Gastroesophageal sphincter (tissue), 4 donors: ENCODE measurements around the gene TMEM248. TPM values are rescaled to one million over a fixed set of nuclear protein-coding genes. Genes with fewer than 3 reads are reported as not detected.
"Not testable (repeated sequence)": the region's sequence is repeated elsewhere in the genome, so short reads cannot be mapped to it uniquely, and the experiment has no call there.

Experiments
- ATAC-seq: fragments of 150-250 bp; one replicate; pipeline ENCODE4 v1.9.1; 2016; ENCODE audit warnings: mild to moderate bottlenecking, moderate library complexity
- H3K27ac ChIP-seq, 4 donors: fragments of 200-600 bp; sonication (generic) in 3 of 4; 1 replicate in 3 of 4; 2 replicates in 1 of 4; pipeline ENCODE4 v1.5.1; 2016 to 2019
- H3K27me3 ChIP-seq: fragments of 200-600 bp; sonication (generic); one replicate; pipeline ENCODE4 v1.5.1; 2019
- H3K36me3 ChIP-seq, 2 donors: fragments of 200-600 bp; sonication (generic); one replicate each; pipeline ENCODE4 v1.5.1; 2019; ENCODE audit warnings: control low read depth in 1 of 2
- H3K4me1 ChIP-seq, 3 donors: fragments of 200-600 bp; sonication (generic); 1 replicate in 2 of 3; 2 replicates in 1 of 3; pipeline ENCODE4 v1.5.1; 2016 to 2019; ENCODE audit warnings: control low read depth in 2 of 3
- H3K4me3 ChIP-seq, 2 donors: fragments of 200-600 bp; sonication (generic); one replicate each; pipeline ENCODE4 v1.5.1; 2019; ENCODE audit warnings: mild to moderate bottlenecking in 1 of 2, moderate library complexity in 1 of 2
- H3K9me3 ChIP-seq, 3 donors: fragments of 200-600 bp; sonication (generic); one replicate each; pipeline ENCODE4 v1.5.1; 2017 to 2019; ENCODE audit warnings: control low read depth in 2 of 3
- EP300 ChIP-seq: sonication (generic); formaldehyde crosslinking; IDR thresholded peaks from one replicate; pipeline ENCODE4 v1.6.1; 2017; ENCODE audit warnings: antibody characterized with exemption, mild to moderate bottlenecking
- POLR2A ChIP-seq, 2 donors: fragments of 450-650 bp; IDR thresholded peaks; one replicate each; pipeline ENCODE4 v1.6.1; 2017; ENCODE audit warnings: antibody characterized with exemption in 2 of 2, mild to moderate bottlenecking in 2 of 2, moderate library complexity in 1 of 2
- POLR2AphosphoS5 ChIP-seq: sonication (generic); formaldehyde crosslinking; IDR thresholded peaks from one replicate; pipeline ENCODE4 v1.6.1; 2017; ENCODE audit warnings: antibody characterized with exemption
- WGBS, 2 donors: methylation state at CpG; one replicate each; pipeline ENCODE4 v1.1.5; 2018; ENCODE audit warnings: low coverage in 1 of 2; 5-methylcytosine and 5-hydroxymethylcytosine counted together
- total RNA-seq, 4 donors: library from RNA; depleted of rRNA; stranded (reverse); fragments of >200 nt; gene quantifications; one replicate each; pipeline ENCODE4 v1.1.0, GENCODE V29; 2016
- TF ChIP-seq, protein P1 (sequence below), 4 experiments: fragments of 200-600 bp in 2 of 4; fragments of 450-650 bp in 2 of 4; sonication (generic) in 1 of 4; IDR thresholded peaks; one replicate each; pipeline ENCODE4 v1.5.1; 2017 to 2019; ENCODE audit warnings: antibody characterized with exemption in 4 of 4, mild to moderate bottlenecking in 2 of 4, moderate library complexity in 2 of 4

The TMEM248 gene
- total RNA-seq, 4 donors from 2014 or later = 106 to 118 (median 111) TPM

DNA sequence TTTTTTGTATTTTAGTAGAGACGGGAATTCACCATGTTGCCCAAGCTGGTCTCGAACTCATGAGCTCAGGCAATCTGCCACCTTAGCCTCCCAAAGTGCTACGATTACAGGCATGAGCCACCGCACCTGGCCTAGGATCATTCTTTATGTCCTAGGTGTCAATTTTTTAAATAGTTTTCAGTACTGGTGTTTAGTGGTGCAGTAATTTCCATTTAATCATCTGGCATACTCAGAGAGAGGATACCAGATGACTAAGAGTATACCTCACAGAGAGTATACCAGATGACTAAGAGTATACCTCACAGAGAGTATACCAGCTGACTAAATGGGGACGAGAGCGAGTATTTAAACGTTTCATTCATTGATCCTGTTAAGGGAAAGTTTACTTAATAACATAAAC is 37.3 kb upstream of the TMEM248 start:
- no peaks in the 10 kb centered on the region for H3K9me3 ChIP-seq
- no peak overlapping the region for H3K4me3 ChIP-seq
- ATAC-seq = no peak
- no peak overlapping the region for H3K27ac ChIP-seq
- no peak for TF ChIP-seq EP300
- TF ChIP-seq, protein P1, sequence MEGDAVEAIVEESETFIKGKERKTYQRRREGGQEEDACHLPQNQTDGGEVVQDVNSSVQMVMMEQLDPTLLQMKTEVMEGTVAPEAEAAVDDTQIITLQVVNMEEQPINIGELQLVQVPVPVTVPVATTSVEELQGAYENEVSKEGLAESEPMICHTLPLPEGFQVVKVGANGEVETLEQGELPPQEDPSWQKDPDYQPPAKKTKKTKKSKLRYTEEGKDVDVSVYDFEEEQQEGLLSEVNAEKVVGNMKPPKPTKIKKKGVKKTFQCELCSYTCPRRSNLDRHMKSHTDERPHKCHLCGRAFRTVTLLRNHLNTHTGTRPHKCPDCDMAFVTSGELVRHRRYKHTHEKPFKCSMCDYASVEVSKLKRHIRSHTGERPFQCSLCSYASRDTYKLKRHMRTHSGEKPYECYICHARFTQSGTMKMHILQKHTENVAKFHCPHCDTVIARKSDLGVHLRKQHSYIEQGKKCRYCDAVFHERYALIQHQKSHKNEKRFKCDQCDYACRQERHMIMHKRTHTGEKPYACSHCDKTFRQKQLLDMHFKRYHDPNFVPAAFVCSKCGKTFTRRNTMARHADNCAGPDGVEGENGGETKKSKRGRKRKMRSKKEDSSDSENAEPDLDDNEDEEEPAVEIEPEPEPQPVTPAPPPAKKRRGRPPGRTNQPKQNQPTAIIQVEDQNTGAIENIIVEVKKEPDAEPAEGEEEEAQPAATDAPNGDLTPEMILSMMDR (IDR thresholded peaks at IDR 0.05) = no peak
- H3K27me3 ChIP-seq = no peaks in the 10 kb centered on the region
- H3K36me3 ChIP-seq = peaks cover 0 to 77% of the 10 kb centered on the region in 2 donors
- no peaks in the 10 kb centered on the region for H3K4me1 ChIP-seq
- WGBS, 2 donors = 0 to 76% methylated on average over 2 to 7 of the region's 7 CpGs

DNA sequence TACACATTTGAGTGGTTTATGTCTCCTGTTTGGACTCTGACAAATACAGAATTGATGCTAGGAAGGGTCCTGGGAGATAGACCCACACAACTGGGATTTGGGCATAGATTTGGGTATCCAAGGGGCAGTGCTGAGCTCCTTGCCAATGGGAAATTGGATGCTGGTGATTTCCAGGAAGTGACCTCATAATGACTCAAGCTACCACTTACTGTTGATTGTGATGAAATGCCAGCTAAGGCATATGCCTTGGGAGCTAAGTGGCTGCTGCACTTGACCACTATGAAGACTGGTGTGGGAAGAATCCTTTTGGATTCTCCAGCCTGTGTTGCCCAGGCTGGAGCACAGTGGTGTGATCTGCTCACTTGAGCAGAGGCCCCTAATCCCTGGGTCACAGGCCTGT is 36.5 kb upstream of the TMEM248 start:
- not testable (repeated sequence) for H3K9me3 ChIP-seq, H3K4me1 ChIP-seq, ATAC-seq, H3K27me3 ChIP-seq, H3K4me3 ChIP-seq, H3K27ac ChIP-seq
- H3K36me3 ChIP-seq = peaks cover 0 to 73% of the 10 kb centered on the region in 2 donors

DNA sequence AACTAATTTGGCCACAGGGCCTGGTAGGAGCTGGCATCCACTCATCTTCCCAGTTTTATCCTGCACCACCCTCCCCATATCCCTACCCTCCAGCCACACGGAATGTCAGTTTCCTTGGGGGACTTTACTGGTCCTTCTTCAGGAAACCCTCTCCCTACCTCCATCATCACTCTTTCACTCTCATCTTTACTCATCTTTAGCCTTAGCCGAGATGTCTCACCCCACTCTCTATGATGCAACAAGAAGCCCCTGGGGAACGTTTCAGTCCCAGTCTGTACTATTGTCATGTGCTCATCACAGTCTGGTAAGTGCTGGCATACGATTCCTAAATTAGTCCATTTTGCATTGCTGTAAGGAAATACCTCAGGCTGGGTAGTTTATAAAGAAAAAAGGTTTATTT is 34.9 kb upstream of the TMEM248 start:
- TF ChIP-seq EP300 = no peak
- TF ChIP-seq POLR2A (IDR thresholded peaks at IDR 0.05) = no peak
- TF ChIP-seq, protein P1 (IDR thresholded peaks at IDR 0.05) = no peak
- no peak for TF ChIP-seq POLR2AphosphoS5
- no peaks in the 10 kb centered on the region for H3K4me1 ChIP-seq
- no peak for ATAC-seq
- H3K9me3 ChIP-seq = no peaks in the 10 kb centered on the region
- peaks cover 0 to 66% of the 10 kb centered on the region in 2 donors for H3K36me3 ChIP-seq
- no peaks in the 10 kb centered on the region for H3K27me3 ChIP-seq
- no peak overlapping the region for H3K4me3 ChIP-seq
- 93 to 100% methylated on average over 1 to 4 of the region's 4 CpGs for WGBS, 2 donors
- no peak overlapping the region for H3K27ac ChIP-seq

DNA sequence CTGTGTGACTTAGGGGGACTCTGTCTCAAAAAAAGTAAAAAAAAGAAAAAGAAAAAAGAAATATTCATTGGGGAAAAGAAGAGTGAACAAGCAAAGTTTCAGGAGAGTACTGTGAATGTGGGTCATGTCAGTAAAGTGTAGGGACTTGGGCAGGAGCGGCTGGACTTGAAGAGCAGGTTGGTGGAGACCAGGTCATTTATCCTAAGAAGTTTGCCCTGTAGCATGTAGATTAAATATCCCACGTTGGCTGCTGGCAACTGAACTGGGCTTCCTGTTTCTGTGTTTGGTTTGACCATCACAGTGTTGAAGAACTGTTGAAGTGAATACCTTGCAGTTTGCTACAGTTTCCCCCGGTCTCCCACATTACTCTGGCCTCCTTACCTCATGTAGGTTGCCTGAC is 32.8 kb upstream of the TMEM248 start:
- ATAC-seq, H3K27me3 ChIP-seq, H3K4me1 ChIP-seq, H3K4me3 ChIP-seq, H3K27ac ChIP-seq, H3K9me3 ChIP-seq: not testable (repeated sequence)
- 80 to 100% methylated on average over 2 to 3 of the region's 3 CpGs for WGBS, 2 donors
- H3K36me3 ChIP-seq = peaks cover 0 to 53% of the 10 kb centered on the region in 2 donors

DNA sequence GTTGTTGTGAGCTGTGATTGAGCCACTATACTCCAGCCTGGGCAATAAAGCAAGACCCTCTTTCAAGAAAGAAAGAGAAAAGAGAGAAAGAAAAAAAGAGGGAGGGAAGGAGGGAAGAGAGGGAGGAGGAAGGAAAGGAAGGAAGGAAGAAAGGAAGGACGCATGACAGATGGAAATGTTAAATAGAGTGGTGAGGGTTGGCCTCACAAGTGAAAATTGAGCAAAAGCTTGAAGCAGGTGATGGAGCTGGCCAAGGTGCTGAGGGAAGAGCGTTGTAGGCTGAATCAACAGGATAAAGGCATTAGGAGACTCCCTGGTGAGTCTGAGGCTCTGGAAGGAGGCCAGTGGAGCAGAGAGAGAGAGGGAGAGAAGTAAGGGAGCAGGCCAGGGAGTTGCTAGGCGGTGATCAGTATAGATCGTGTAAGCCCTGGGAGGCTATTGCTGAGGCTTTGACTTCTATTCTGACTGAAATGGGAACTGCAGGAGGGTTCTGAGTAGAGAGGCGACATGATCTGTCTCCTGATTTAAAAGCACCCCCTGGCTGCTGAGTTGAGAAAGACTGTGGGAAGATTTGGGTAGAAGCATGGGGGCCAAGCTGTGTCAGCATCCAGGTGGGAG is 26.5 kb upstream of the TMEM248 start:
- no peak for ATAC-seq
- no peaks in the 10 kb centered on the region for H3K27me3 ChIP-seq
- no peaks in the 10 kb centered on the region for H3K9me3 ChIP-seq
- H3K4me1 ChIP-seq = no peaks in the 10 kb centered on the region
- H3K27ac ChIP-seq = no peak overlapping the region
- H3K4me3 ChIP-seq = no peak overlapping the region
- TF ChIP-seq, protein P1 (IDR thresholded peaks at IDR 0.05) = no peak
- TF ChIP-seq EP300 (no peak), POLR2A (IDR thresholded peaks at IDR 0.05) (no peak), POLR2AphosphoS5 (no peak)
- WGBS, 2 donors = 61 to 65% methylated on average over 4 to 5 of the region's 5 CpGs
- H3K36me3 ChIP-seq = peaks cover 0 to 58% of the 10 kb centered on the region in 2 donors

DNA sequence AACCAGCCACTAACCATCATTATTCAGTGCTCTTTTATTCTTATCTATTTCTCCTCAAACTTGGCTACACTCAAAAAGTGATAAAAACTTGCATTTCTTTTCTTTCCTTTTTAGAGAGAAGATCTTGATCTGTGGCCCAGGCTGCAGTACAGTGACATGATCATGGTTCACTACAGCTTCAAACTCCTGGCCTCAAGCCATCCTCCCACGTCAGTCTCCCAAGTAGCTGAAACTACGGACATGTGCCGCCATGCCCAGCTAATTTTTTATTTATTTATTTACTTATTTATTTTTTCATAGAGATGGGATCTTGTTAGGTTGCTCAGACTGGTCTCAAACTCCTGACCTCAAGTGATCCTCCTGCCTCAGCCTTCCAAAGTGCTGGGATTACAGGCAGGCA is 24.6 kb upstream of the TMEM248 start:
- TF ChIP-seq, protein P1 (IDR thresholded peaks at IDR 0.05) = no peak
- TF ChIP-seq POLR2AphosphoS5 = no peak

More for the DNA sequence above, 24.6 kb upstream of the TMEM248 start:
- H3K27me3 ChIP-seq = no peaks in the 10 kb centered on the region
- whole genome bisulfite sequencing, 2 donors = 80 to 85% methylated on average over 3 of the region's 3 CpGs
- H3K36me3 ChIP-seq = peaks cover 0 to 66% of the 10 kb centered on the region in 2 donors
- ATAC-seq = no peak
- no peaks in the 10 kb centered on the region for H3K9me3 ChIP-seq
- H3K4me3 ChIP-seq = no peak overlapping the region
- H3K4me1 ChIP-seq = no peaks in the 10 kb centered on the region
- no peak overlapping the region for H3K27ac ChIP-seq
